ENCODE results near the gene EGR1. TPM values are rescaled to one million over a fixed set of nuclear protein-coding genes. Genes with fewer than 3 reads are reported as not detected.
A peak's percentile ranks its signal among the peaks of the same experiment; 100 is the strongest.

Gene EGR1
- polyA plus RNA-seq, 2 of the 4 experiments (the other 2 are of a cell fraction) = 0.59 to 49.3 TPM

DNA sequence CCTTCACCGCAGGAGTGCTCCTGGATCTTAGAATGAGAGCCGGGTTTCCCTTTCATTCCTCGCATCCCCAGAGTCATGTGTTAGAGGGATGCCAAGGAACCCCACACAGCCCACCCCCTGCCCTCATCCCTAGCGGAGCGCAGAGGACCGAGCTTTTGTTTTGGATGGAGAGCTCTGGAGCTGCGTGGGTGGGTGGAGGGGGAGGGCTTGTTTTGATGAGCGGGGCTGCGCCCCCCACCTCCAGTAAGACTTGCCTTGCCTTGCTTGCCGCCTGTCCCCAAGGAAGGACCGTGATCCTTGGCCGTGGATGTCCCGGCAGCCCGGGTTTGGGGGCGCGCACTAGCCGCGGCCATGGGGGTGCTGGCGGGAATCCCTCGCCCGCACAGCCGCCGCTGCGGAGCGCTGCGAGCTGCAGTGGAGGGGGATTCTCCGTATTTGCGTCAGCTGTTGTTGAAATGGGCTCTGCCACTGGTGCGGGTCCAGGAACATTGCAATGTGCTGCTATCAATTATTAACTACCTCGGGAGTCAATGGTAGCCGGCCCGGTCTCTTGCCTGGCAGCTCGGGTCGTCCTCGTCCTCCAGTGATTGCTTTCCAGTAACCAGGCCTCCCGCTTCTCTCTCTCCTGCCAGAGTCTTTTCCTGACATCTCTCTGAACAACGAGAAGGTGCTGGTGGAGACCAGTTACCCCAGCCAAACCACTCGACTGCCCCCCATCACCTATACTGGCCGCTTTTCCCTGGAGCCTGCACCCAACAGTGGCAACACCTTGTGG lies 1.0 kb downstream of the EGR1 start:
- FAIRE-seq = no peak
- H3K4me2 ChIP-seq = peak overlapping the region; percentile 95
- POLR2A ChIA-PET = interaction anchor here (0.6 to 3.0 kb wide), 9 partner anchors 12 to 796 kb away, joined by 3 to 34 read pairs (median 4); partner anchors contain the start of genes CDC23 and HSPA9
- H3K4me1 ChIP-seq = peaks cover 12% of the 10 kb centered on the region
- H3K4me3 ChIP-seq = peak overlapping the region; percentile 66; the same call in 2 of the 3 replicates
- ATAC-seq = no peak
- no peaks in the 10 kb centered on the region for H3K9me3 ChIP-seq
- 79% methylated on average over 34 of the region's 39 CpGs for WGBS (ENCODE audit: missing lambda C conversion rate)
- DNase-seq (ENCODE audit: low read depth in 1 of 2, low spot score in 1 of 2) = peak in 1 of 2 experiments; percentile 47
- TF ChIP-seq EHF (CRISPR knock-in tag; IDR thresholded peaks at IDR 0.05) (0 out of 2 replicates have a peak, but pooled peaks have one; percentile 8), HOXB5 (CRISPR knock-in tag; IDR thresholded peaks at IDR 0.05) (peak; percentile 17; the same call in 1 of the 2 replicates), TP53 (CRISPR knock-in tag; IDR thresholded peaks at IDR 0.05) (peak; percentile 33; the same call in 1 of the 2 replicates), JUN (IDR thresholded peaks at IDR 0.05) (no peak), TFCP2L1 (CRISPR knock-in tag; IDR thresholded peaks at IDR 0.05) (peak; percentile 79), NPAS2 (CRISPR knock-in tag; IDR thresholded peaks at IDR 0.05; ENCODE audit: borderline replicate concordance) (no peak), POLR2A (IDR thresholded peaks at IDR 0.05; ENCODE audit: low read length) (no peak), RAD21 (conservative IDR thresholded peaks at IDR 0.05 in 1 of 2, IDR thresholded peaks at IDR 0.05 in 1 of 2) (no peak), CHD2 (IDR thresholded peaks at IDR 0.05; ENCODE audit: low read length, partially characterized antibody) (no peak), HEYL (CRISPR knock-in tag; IDR thresholded peaks at IDR 0.05) (no peak), MAFK (IDR thresholded peaks at IDR 0.05; ENCODE audit: partially characterized antibody) (no peak), MAZ (IDR thresholded peaks at IDR 0.05; ENCODE audit: borderline replicate concordance, low read depth, low read length) (no peak), FOSB (CRISPR knock-in tag; IDR thresholded peaks at IDR 0.05) (peak; percentile 78; the same call in 1 of the 2 replicates), RARB (CRISPR knock-in tag; IDR thresholded peaks at IDR 0.05) (peak; percentile 14; the same call in 1 of the 2 replicates), POLR2AphosphoS2 (conservative IDR thresholded peaks at IDR 0.05; ENCODE audit: low read length) (peak; percentile 69; the same call in 1 of the 2 replicates), KDM5A (IDR thresholded peaks at IDR 0.05) (no peak), EP300 (IDR thresholded peaks at IDR 0.05) (no peak), ZSCAN20 (CRISPR knock-in tag; IDR thresholded peaks at IDR 0.05) (0 out of 2 replicates have a peak, but pooled peaks have one; percentile 53), PHF8 (IDR thresholded peaks at IDR 0.05; ENCODE audit: borderline replicate concordance, low read depth) (peak; percentile 12; the same call in 1 of the 2 replicates), HOXA7 (CRISPR knock-in tag; IDR thresholded peaks at IDR 0.05) (peak; percentile 96)
- TF ChIP-seq, protein P1, sequence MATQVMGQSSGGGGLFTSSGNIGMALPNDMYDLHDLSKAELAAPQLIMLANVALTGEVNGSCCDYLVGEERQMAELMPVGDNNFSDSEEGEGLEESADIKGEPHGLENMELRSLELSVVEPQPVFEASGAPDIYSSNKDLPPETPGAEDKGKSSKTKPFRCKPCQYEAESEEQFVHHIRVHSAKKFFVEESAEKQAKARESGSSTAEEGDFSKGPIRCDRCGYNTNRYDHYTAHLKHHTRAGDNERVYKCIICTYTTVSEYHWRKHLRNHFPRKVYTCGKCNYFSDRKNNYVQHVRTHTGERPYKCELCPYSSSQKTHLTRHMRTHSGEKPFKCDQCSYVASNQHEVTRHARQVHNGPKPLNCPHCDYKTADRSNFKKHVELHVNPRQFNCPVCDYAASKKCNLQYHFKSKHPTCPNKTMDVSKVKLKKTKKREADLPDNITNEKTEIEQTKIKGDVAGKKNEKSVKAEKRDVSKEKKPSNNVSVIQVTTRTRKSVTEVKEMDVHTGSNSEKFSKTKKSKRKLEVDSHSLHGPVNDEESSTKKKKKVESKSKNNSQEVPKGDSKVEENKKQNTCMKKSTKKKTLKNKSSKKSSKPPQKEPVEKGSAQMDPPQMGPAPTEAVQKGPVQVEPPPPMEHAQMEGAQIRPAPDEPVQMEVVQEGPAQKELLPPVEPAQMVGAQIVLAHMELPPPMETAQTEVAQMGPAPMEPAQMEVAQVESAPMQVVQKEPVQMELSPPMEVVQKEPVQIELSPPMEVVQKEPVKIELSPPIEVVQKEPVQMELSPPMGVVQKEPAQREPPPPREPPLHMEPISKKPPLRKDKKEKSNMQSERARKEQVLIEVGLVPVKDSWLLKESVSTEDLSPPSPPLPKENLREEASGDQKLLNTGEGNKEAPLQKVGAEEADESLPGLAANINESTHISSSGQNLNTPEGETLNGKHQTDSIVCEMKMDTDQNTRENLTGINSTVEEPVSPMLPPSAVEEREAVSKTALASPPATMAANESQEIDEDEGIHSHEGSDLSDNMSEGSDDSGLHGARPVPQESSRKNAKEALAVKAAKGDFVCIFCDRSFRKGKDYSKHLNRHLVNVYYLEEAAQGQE (IDR thresholded peaks at IDR 0.05) = no peak
- TF ChIP-seq, protein P2, sequence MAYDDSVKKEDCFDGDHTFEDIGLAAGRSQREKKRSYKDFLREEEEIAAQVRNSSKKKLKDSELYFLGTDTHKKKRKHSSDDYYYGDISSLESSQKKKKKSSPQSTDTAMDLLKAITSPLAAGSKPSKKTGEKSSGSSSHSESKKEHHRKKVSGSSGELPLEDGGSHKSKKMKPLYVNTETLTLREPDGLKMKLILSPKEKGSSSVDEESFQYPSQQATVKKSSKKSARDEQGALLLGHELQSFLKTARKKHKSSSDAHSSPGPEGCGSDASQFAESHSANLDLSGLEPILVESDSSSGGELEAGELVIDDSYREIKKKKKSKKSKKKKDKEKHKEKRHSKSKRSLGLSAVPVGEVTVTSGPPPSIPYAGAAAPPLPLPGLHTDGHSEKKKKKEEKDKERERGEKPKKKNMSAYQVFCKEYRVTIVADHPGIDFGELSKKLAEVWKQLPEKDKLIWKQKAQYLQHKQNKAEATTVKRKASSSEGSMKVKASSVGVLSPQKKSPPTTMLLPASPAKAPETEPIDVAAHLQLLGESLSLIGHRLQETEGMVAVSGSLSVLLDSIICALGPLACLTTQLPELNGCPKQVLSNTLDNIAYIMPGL (CRISPR knock-in tag; IDR thresholded peaks at IDR 0.05; ENCODE audit: borderline replicate concordance) = peak; percentile 64; the same call in 1 of the 2 replicates
- TF ChIP-seq, protein P3, sequence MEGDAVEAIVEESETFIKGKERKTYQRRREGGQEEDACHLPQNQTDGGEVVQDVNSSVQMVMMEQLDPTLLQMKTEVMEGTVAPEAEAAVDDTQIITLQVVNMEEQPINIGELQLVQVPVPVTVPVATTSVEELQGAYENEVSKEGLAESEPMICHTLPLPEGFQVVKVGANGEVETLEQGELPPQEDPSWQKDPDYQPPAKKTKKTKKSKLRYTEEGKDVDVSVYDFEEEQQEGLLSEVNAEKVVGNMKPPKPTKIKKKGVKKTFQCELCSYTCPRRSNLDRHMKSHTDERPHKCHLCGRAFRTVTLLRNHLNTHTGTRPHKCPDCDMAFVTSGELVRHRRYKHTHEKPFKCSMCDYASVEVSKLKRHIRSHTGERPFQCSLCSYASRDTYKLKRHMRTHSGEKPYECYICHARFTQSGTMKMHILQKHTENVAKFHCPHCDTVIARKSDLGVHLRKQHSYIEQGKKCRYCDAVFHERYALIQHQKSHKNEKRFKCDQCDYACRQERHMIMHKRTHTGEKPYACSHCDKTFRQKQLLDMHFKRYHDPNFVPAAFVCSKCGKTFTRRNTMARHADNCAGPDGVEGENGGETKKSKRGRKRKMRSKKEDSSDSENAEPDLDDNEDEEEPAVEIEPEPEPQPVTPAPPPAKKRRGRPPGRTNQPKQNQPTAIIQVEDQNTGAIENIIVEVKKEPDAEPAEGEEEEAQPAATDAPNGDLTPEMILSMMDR (IDR thresholded peaks at IDR 0.05) = no peak
- no peak overlapping the region for H3K27ac ChIP-seq
- CTCF ChIA-PET = interaction anchor here (0.6 to 14.7 kb wide), 4 partner anchors 16 to 303 kb away, joined by 3 to 199 read pairs (median 65); no protein-coding TSS in a partner anchor
